Activated gamma-delta T cell (primary cell): ENCODE data around the gene SDCBP2.

Source experiments
- DNase-seq: peaks from one replicate; lab custom pipeline; 2025; lab: John Stamatoyannopoulos, UW
- total RNA-seq, 2 donors: gene quantifications; one replicate each; lab custom pipeline; 2026; lab: John Stamatoyannopoulos, UW

The SDCBP2 gene
- total RNA-seq: 1.3 to 1.5 reads per million in 2 donors

GRCh38 chr20:1328680-1329330 lies at the start of gene SDCBP2:
TSS of gene SDCBP2 (minus strand) at chr20:1329139. CDS start at chr20:1320416, 8,723 bp downstream.
- no peak for DNase-seq

- DNase-seq: no peak
Measured at GRCh38 chr20:1378735-1379125, 49.8 kb upstream of the SDCBP2 start.

GRCh38 chr20:1377984-1378734 lies 49.2 kb upstream of the SDCBP2 start:
- no peak for DNase-seq

- no peak for DNase-seq
Measured at GRCh38 chr20:1377341-1377871, 48.5 kb upstream of the SDCBP2 start.

GRCh38 chr20:1376408-1377270 lies 47.7 kb upstream of the SDCBP2 start:
- DNase-seq: no peak

- no peak for DNase-seq
Measured at GRCh38 chr20:1376007-1376406, 47.1 kb upstream of the SDCBP2 start.

GRCh38 chr20:1375515-1375914 lies 46.6 kb upstream of the SDCBP2 start:
- no peak for DNase-seq

GRCh38 chr20:1374246-1374645 lies 45.3 kb upstream of the SDCBP2 start:
- no peak for DNase-seq

- DNase-seq: no peak
Measured at GRCh38 chr20:1373614-1374013, 44.7 kb upstream of the SDCBP2 start.

- DNase-seq: no peak
Measured at GRCh38 chr20:1373036-1373435, 44.1 kb upstream of the SDCBP2 start.

- DNase-seq: no peak
Measured at GRCh38 chr20:1371830-1372539, 43.0 kb upstream of the SDCBP2 start.

- DNase-seq: no peak
Measured at GRCh38 chr20:1371202-1371782, 42.4 kb upstream of the SDCBP2 start.

GRCh38 chr20:1370548-1371110 lies 41.7 kb upstream of the SDCBP2 start:
- DNase-seq: no peak

- DNase-seq: no peak
Measured at GRCh38 chr20:1369970-1370369, 41.0 kb upstream of the SDCBP2 start.

- no peak for DNase-seq
Measured at GRCh38 chr20:1368448-1369199, 39.7 kb upstream of the SDCBP2 start.

- DNase-seq: no peak
Measured at GRCh38 chr20:1367479-1367878, 38.5 kb upstream of the SDCBP2 start.

GRCh38 chr20:1364106-1364505 lies 35.2 kb upstream of the SDCBP2 start:
- DNase-seq: no peak

GRCh38 chr20:1363522-1363921 lies 34.6 kb upstream of the SDCBP2 start:
- DNase-seq: no peak

- no peak for DNase-seq
Measured at GRCh38 chr20:1362484-1362883, 33.5 kb upstream of the SDCBP2 start.
